ENCODE data around the gene STOML1. TPM values are rescaled to one million over a fixed set of nuclear protein-coding genes. Genes with fewer than 3 reads are reported as not detected.

Gene STOML1
- polyA plus RNA-seq, 3 donors, result 3.8 to 5.1 (median 4.7) TPM

- no peak overlapping the region for H3K27ac ChIP-seq (ENCODE audit: low read depth in 1 of 2, low read length in 2 of 2)
- H3K4me1 ChIP-seq (ENCODE audit: control insufficient read depth in 1 of 2, insufficient read depth in 2 of 2, low read length in 2 of 2), result peaks cover 4 to 8% of the 10 kb centered on the region in 2 donors
- H3K4me2 ChIP-seq (replicated peaks; ENCODE audit: extremely low read depth, low read length, poor library complexity, severe bottlenecking), result no peak overlapping the region
- TF ChIP-seq, protein P1, sequence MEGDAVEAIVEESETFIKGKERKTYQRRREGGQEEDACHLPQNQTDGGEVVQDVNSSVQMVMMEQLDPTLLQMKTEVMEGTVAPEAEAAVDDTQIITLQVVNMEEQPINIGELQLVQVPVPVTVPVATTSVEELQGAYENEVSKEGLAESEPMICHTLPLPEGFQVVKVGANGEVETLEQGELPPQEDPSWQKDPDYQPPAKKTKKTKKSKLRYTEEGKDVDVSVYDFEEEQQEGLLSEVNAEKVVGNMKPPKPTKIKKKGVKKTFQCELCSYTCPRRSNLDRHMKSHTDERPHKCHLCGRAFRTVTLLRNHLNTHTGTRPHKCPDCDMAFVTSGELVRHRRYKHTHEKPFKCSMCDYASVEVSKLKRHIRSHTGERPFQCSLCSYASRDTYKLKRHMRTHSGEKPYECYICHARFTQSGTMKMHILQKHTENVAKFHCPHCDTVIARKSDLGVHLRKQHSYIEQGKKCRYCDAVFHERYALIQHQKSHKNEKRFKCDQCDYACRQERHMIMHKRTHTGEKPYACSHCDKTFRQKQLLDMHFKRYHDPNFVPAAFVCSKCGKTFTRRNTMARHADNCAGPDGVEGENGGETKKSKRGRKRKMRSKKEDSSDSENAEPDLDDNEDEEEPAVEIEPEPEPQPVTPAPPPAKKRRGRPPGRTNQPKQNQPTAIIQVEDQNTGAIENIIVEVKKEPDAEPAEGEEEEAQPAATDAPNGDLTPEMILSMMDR (IDR thresholded peaks at IDR 0.05), result no peak
- Mint-ChIP-seq H3K4me3 (no peak overlapping the region), H3K9me3 (no peaks in the 10 kb centered on the region), H3K36me3 (no peaks in the 10 kb centered on the region), H3K27ac (no peak overlapping the region), H3K27me3 (ENCODE audit: low read depth in 3 of 3) (peaks cover 5 to 7% (median 5%) of the 10 kb centered on the region in 3 donors), H3K4me1 (peaks cover 3% of the 10 kb centered on the region)
- H4K20me1 ChIP-seq (ENCODE audit: insufficient read depth, low read length), result no peaks in the 10 kb centered on the region
- no peaks in the 10 kb centered on the region for H3K9me3 ChIP-seq (replicated peaks in 1 of 2; ENCODE audit: control insufficient read depth in 1 of 2, insufficient read depth in 1 of 2, low read length in 2 of 2)
- H3K36me3 ChIP-seq (replicated peaks in 1 of 2; ENCODE audit: control insufficient read depth in 1 of 2, insufficient read depth in 2 of 2, low read length in 2 of 2), result no peaks in the 10 kb centered on the region
- H2AFZ ChIP-seq (ENCODE audit: insufficient read depth, low read depth, low read length, poor library complexity, severe bottlenecking), result no peak overlapping the region
- no peak for DNase-seq
- no peaks in the 10 kb centered on the region for H3K27me3 ChIP-seq (ENCODE audit: control insufficient read depth in 2 of 2, insufficient read depth in 2 of 2, low read length in 2 of 2)
- intact Hi-C loops (cut with micrococcal nuclease), result no loop called here
- H3K9ac ChIP-seq (ENCODE audit: insufficient read depth, low read length, poor library complexity, severe bottlenecking), result no peak overlapping the region
- no peaks in the 10 kb centered on the region for H3K79me2 ChIP-seq (ENCODE audit: insufficient read depth, low read length)
- H3K4me3 ChIP-seq (replicated peaks in 1 of 3; ENCODE audit: low read depth in 2 of 3, low read length in 3 of 3), result no peak overlapping the region
These were observed 41.6 kb downstream of the STOML1 start for GRCh38 chr15:73950479-73950830.

- H3K9me3 Mint-ChIP-seq, result no peaks in the 10 kb centered on the region
- Histone ChIP-seq H3K4me1 (ENCODE audit: control insufficient read depth in 1 of 2, insufficient read depth in 2 of 2, low read length in 2 of 2) (peaks cover 4 to 8% of the 10 kb centered on the region in 2 donors), H3K27me3 (ENCODE audit: control insufficient read depth in 2 of 2, insufficient read depth in 2 of 2, low read length in 2 of 2) (no peaks in the 10 kb centered on the region), H3K9me3 (replicated peaks in 1 of 2; ENCODE audit: control insufficient read depth in 1 of 2, insufficient read depth in 1 of 2, low read length in 2 of 2) (no peaks in the 10 kb centered on the region), H3K4me3 (replicated peaks in 1 of 3; ENCODE audit: low read depth in 2 of 3, low read length in 3 of 3) (no peak overlapping the region), H2AFZ (ENCODE audit: insufficient read depth, low read depth, low read length, poor library complexity, severe bottlenecking) (no peak overlapping the region), H3K4me2 (replicated peaks; ENCODE audit: extremely low read depth, low read length, poor library complexity, severe bottlenecking) (no peak overlapping the region), H3K27ac (ENCODE audit: low read depth in 1 of 2, low read length in 2 of 2) (no peak overlapping the region), H3K79me2 (ENCODE audit: insufficient read depth, low read length) (no peaks in the 10 kb centered on the region), H3K36me3 (replicated peaks in 1 of 2; ENCODE audit: control insufficient read depth in 1 of 2, insufficient read depth in 2 of 2, low read length in 2 of 2) (no peaks in the 10 kb centered on the region), H4K20me1 (ENCODE audit: insufficient read depth, low read length) (no peaks in the 10 kb centered on the region), H3K9ac (ENCODE audit: insufficient read depth, low read length, poor library complexity, severe bottlenecking) (no peak overlapping the region)
- no peak for DNase-seq
- 93% methylated on average over 9 of the region's 10 CpGs for WGBS (ENCODE audit: insufficient coverage)
- H3K4me1 Mint-ChIP-seq, result peaks cover 3% of the 10 kb centered on the region
- intact Hi-C loops (cut with micrococcal nuclease), result no loop called here
- H3K27me3 Mint-ChIP-seq (ENCODE audit: low read depth in 3 of 3), result peaks cover 2 to 5% (median 5%) of the 10 kb centered on the region in 3 donors
- H3K4me3 Mint-ChIP-seq, result no peak overlapping the region
- no peak overlapping the region for H3K27ac Mint-ChIP-seq
- H3K36me3 Mint-ChIP-seq, result no peaks in the 10 kb centered on the region
- TF ChIP-seq, protein P1 (IDR thresholded peaks at IDR 0.05), result no peak
These were observed 42.6 kb downstream of the STOML1 start for GRCh38 chr15:73949496-73949895.
